Central memory CD4-positive, alpha-beta T cell (primary cell): ENCODE results near the gene HERC5.
"Not testable (repeated sequence)": the region's sequence is repeated elsewhere in the genome, so short reads cannot be mapped to it uniquely, and the experiment has no call there.

Experiments used
- DNase-seq: peaks from one replicate; pipeline ENCODE4 v3.0.0; 2022
- total RNA-seq, 3 experiments: gene quantifications; one replicate each; lab custom pipeline; 2026; lab: John Stamatoyannopoulos, UW

HERC5 gene
- total RNA-seq: 12.6 to 45.9 (median 37.0) reads per million in 3 experiments

DNA sequence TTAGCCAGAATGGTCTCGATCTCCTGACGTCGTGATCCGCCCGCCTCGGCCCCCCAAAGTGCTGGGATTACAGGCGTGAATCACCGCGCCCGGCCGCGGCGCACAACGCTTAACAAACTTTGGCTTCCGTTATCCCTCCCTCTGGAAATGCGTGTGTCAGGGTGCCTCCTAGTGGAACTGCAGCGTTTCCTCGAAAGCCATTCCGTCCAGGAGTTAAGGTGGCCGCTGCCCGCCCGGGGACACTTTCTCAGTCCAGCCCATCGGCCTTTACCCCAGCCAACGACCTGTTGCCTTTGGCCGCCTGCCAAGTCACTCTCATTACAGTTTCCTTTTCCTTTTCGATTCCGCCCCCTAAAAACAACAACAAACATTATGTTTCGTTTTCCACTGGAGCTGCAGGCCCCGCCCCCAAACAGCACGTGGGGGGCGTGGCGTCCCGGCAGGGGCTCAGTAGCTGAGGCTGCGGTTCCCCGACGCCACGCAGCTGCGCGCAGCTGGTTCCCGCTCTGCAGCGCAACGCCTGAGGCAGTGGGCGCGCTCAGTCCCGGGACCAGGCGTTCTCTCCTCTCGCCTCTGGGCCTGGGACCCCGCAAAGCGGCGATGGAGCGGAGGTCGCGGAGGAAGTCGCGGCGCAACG lies at the start of gene HERC5:
Gene HERC5, plus strand, starts transcription at position 450 of the 637 bp plus-strand sequence. Its CDS starts 151 bp downstream, at position 601.
- peak; percentile 95 for DNase-seq

DNA sequence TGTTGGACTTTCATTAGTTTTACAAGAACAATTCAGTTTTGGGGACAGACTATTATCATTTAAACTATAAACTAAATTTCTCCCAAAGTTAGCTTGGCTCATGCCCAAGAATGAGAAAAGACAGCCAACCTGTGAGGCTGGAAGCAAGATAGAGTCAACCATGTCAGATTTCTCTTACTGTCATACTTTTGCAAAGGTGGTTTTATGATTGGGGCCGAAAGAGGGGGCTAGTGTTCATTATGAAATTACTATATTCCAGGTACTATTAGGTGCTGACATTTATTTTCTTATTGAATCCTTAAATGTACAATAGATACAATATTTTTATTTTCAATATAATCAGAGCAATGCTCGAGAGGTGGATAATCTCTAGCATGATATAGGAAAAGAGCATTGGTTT lies 47.7 kb upstream of the HERC5 start:
- no peak for DNase-seq

DNA sequence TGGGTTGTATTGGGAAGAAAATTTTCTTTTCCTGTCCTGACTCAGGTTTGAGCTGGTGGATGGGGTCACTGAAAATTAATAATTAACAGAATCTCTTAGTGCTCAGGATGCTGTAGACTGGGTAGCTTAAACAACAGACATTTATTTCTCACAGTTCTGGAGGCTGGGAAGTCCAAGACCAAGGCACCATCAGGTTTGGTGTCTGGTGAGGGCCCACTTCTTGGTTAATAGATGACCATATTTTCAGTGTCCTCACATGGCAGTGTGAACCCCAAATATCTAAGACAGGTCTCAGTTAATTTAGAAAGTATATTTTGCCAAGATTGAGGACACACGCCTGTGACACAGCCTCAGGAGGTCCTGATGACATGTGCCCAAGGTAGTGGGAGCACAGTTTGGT lies 47.1 kb upstream of the HERC5 start:
- no peak for DNase-seq

DNA sequence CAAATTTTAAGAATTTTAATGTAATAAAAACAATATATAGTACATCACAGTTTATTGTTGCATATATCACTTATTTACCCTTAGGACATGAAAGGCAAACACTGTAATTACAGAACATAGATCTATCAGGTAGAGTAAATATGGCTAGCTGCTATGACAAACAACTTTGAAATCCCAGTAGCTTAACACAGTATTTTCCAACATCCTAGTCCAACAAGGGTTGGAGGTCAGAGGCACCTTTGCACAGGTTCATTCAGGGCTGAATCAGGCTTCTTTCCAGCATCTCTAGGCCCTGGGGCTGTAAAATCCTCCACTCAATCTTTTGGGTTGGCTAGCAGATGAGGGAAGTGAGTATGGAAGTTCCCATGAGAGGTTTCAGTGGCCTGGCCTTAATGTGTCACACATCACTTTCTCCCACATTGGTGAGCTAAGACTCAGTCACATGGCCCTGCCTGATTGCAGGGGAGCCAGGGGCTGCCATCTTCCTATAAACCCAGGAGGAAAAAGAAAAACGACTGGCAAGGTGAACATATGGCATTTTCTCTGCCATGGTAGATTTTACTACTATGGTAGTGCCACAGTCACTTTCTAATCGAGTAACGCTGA lies 45.3 kb upstream of the HERC5 start:
- DNase-seq: no peak

- DNase-seq: no peak
These were observed 43.1 kb upstream of the HERC5 start for GRCh38 chr4:88413801-88414200.

- DNase-seq: no peak
These were observed 42.2 kb upstream of the HERC5 start for GRCh38 chr4:88414755-88415154.

GRCh38 chr4:88415982-88416381 lies 40.9 kb upstream of the HERC5 start:
- DNase-seq: no peak

GRCh38 chr4:88418411-88418810 lies 38.5 kb upstream of the HERC5 start:
- no peak for DNase-seq

GRCh38 chr4:88419874-88420273 lies 37.0 kb upstream of the HERC5 start:
- DNase-seq: no peak

- DNase-seq: no peak
These were observed 36.1 kb upstream of the HERC5 start for GRCh38 chr4:88420844-88421243.

DNA sequence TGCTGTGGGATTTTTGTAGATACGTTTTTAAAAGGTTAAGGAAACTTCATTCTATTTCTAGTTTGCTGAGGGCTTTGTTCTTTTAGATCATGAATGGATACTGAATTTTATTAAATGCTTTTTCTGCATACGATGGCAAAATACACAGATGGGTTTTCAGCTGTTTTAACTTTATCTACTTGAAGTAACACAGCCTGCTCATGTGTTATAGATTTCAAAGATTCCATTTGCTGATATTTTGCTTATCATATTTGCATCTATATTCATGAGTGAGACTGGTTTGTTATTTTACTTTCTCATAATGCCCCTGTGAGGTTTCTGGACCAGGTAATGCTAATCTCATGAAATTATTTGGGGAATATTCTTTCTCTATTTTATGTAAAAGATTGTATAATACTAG lies 34.5 kb upstream of the HERC5 start:
- DNase-seq: no peak

GRCh38 chr4:88429401-88429800 lies 27.5 kb upstream of the HERC5 start:
- no peak for DNase-seq

GRCh38 chr4:88435987-88436693 lies 20.8 kb upstream of the HERC5 start:
- DNase-seq: no peak

DNA sequence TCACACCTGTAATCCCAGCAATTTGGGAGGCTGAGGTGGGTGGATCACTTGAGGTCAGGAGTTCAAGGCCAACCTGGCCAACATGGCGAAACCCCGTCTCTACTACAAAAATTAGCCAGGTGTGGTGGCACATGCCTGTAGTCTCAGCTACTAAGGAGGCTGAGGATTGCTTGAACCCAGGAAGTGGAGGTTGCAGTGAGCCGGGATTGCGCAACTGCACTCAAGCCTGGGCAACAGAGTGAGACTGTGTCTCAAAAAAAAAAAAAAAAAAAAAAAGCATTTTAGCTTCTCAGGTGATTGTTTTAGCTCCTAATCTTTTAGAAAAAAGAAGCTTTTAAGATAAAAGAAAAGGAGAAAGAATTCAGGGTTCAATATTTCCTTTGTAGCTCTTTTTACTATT lies 19.0 kb upstream of the HERC5 start:
- not testable (repeated sequence) for DNase-seq

- DNase-seq: no peak
These were observed 17.7 kb upstream of the HERC5 start for GRCh38 chr4:88439161-88439760.

GRCh38 chr4:88440146-88440545 lies 16.8 kb upstream of the HERC5 start:
- no peak for DNase-seq

DNA sequence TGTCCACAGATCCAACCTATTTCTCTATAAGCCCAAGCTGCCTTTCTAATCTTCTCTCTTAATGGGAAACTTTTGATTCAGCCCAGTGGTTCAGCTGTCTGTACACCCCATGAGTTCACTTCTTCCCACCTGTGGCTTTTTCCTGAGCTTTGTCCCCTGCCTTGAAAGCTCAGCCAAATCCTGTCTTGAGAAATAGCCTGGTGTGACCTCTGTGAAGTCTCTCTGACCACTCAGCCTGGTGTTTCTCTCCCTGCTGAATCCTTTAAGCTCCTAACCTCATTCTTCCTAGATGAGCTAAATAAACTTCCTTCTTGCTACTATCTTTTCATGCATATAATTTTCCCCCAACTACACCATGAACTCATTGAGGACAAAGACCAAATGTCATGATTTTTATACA lies 15.2 kb upstream of the HERC5 start:
- no peak for DNase-seq

DNA sequence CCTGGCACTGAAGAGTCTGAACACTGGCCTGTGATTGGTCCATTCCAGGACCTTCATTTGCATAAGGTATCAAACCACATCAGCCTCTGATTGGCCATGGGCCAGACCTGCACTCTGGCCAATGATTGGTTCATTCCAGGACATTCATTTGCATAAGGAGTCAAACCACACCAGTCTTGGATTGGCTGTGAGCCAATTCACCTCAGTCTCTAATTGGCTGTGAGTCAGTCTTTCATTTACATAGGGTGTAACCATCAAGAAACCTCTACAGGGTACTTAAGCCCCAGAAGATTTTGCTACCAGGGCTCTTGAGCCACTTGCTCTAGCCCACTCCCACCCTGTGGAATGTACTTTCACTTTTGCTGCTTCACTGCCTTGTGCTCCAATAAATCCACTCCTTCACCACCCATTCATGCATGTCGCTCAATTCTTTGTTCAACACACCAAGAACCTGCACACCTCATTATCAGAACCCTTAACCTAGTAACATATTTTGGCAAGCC lies 14.2 kb upstream of the HERC5 start:
- no peak for DNase-seq

- no peak for DNase-seq
These were observed 13.4 kb upstream of the HERC5 start for GRCh38 chr4:88443486-88443885.

GRCh38 chr4:88445252-88445651 lies 11.7 kb upstream of the HERC5 start:
- no peak for DNase-seq

GRCh38 chr4:88446124-88446523 lies 10.8 kb upstream of the HERC5 start:
- no peak for DNase-seq

DNA sequence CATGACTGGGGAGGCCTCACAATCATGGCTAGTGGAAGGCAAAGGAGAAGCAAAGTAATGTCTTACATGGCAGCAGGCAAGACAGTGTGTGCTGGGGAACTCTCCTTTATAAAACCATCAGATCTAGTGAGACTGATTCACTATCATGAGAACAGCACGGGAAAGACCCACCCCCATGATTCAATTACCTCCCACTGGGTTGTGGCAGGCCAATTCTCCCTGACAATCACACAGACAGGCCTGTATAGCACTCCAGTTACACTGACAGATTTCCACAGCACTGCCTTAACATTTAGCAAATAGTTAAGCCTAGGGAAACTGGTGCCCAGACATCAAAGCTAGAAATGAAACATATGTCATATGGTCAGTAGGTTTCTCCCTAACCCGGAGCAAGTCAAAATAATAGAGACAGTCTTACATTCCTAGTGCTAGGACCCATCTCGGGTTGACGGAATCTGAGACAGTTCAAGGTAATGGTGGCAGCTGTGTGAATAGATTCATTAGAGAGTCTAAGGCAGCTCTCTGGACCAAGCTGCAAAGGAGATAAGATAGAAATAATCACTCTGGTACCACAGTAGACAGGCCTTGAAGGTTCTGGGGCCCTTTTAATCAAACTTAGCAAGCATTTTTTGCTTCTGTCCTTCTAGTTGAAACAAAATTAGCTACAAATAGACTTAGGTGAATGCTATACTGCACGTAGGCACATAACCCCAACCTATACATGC lies 9.4 kb upstream of the HERC5 start:
- DNase-seq: no peak
